Thoracic aorta (tissue), 2 donors: ENCODE results near the gene TMEM52. TPM values are rescaled to one million over a fixed set of nuclear protein-coding genes. Genes with fewer than 3 reads are reported as not detected.

Experiments
- ATAC-seq: fragments of 150-250 bp; one replicate; pipeline ENCODE4 v1.8.0; 2017; ENCODE audit warnings: low read depth; ENCODE audit not compliant: insufficient number of reproducible peaks, low FRiP score
- DNase-seq: peaks from one replicate; pipeline ENCODE4 v3.0.0-alpha.2; 2020; ENCODE audit warnings: low spot score
- H3K27ac ChIP-seq, 2 donors: fragments of 200-600 bp; sonication (generic); 1 replicate in 1 of 2; 2 replicates in 1 of 2; pipeline ENCODE4 v1.5.1; 2016; ENCODE audit warnings: mild to moderate bottlenecking in 2 of 2, moderate library complexity in 2 of 2
- H3K27me3 ChIP-seq: fragments of 200-600 bp; sonication (generic); replicated peaks from 2 replicates; pipeline ENCODE4 v1.6.0; 2016; ENCODE audit warnings: mild to moderate bottlenecking; ENCODE audit not compliant: insufficient read depth
- H3K36me3 ChIP-seq: fragments of 200-600 bp; sonication (generic); one replicate; pipeline ENCODE4 v1.5.1; 2016
- H3K4me1 ChIP-seq, 2 donors: fragments of 200-600 bp; sonication (generic); 1 replicate in 1 of 2; 2 replicates in 1 of 2; pipeline versions ENCODE4 v1.5.1 to v1.6.0; 2016; ENCODE audit warnings: low read depth in 2 of 2, mild to moderate bottlenecking in 1 of 2; ENCODE audit not compliant: control insufficient read depth in 1 of 2
- H3K4me3 ChIP-seq: fragments of 200-600 bp; sonication (generic); 2 replicates; pipeline ENCODE4 v1.5.1; 2016; ENCODE audit warnings: mild to moderate bottlenecking
- H3K9me3 ChIP-seq: fragments of 200-600 bp; sonication (generic); 2 replicates; pipeline ENCODE4 v1.5.1; 2016
- CTCF ChIP-seq: fragments of 200-600 bp; sonication (generic); IDR thresholded peaks from one replicate; pipeline ENCODE4 v1.5.1; 2019; ENCODE audit warnings: antibody characterized with exemption
- total RNA-seq, 2 donors: library from RNA; depleted of rRNA; stranded (reverse); fragments of >200 nt; gene quantifications; one replicate each; pipeline versions ENCODE4 v1.1.0 to v1.2.3, GENCODE V29; 2016

The TMEM52 gene
- total RNA-seq, 2 donors from 2014 or later = not detected

DNA sequence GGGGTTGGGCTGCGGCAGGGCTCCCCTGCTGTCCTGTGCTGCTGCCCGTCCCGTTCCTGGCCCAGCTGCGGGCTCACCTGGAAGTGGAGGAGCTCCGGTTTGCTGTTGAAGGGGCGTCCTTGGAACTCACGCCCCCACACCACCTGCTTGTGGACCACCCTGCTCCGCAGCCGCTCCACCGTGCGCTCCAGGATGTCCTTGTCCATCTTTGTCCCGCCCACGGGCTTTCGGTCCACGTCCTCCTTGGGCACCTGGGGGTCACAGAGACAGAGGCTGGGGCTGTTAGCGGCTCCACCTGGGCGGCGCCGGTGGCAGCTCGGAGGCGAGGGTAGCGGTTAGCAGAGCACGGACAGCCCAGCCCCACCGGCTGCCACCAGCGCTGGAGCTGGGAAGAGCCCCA, 45.7 kb upstream of the TMEM52 start:
- ATAC-seq = no peak
- no peak overlapping the region for H3K27ac ChIP-seq
- H3K4me3 ChIP-seq = no peak overlapping the region
- no peak for TF ChIP-seq CTCF
- peaks cover 5% of the 10 kb centered on the region for H3K27me3 ChIP-seq
- no peaks in the 10 kb centered on the region for H3K9me3 ChIP-seq
- H3K36me3 ChIP-seq = no peaks in the 10 kb centered on the region
- peaks cover 4 to 8% of the 10 kb centered on the region in 2 donors for H3K4me1 ChIP-seq
- no peak for DNase-seq

DNA sequence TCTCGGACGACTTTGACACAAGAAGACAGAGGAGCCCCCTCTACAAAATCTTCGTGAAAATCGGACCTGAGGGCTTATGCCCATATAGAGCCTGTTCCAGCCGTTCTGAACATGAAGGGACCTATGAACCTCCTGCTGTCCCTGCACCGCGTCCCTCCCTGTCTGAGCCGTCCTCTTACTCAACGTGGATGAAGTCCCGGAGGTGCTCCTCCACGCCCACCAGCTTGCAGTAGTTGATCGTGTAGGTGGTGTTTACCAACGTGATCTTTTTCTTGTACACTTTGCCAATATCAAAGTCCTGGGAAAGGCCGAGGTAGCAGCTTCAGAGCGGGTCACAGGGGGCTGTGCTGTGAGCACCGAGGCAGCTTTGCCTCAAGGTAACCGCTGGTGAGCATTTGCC, 44.5 kb upstream of the TMEM52 start:
- DNase-seq = no peak
- Histone ChIP-seq H3K27me3 (peaks cover 5% of the 10 kb centered on the region), H3K4me3 (no peak overlapping the region), H3K9me3 (no peaks in the 10 kb centered on the region), H3K36me3 (no peaks in the 10 kb centered on the region), H3K4me1 (peaks cover 5 to 11% of the 10 kb centered on the region in 2 donors), H3K27ac (no peak overlapping the region)
- TF ChIP-seq CTCF = no peak
- ATAC-seq = no peak

DNA sequence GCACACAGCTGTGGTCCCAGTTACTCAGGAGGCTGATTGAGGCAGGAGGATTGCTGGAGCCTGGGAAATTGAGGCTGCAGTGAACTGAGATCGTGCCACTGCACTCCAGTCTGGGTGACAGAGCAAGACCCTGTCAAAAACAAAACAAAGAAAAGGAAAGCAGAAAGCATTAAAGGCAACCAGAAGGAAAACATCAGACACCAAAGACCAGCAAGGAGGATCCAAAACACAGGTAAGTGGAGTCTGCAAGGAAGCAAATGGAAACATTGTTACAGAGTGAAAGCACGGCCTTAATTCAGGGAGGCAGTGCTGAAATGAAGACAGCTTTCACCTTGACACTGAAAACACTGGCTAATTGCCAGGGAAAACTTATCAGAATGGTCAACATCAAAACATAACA, 43.7 kb upstream of the TMEM52 start:
- H3K4me3 ChIP-seq = no peak overlapping the region
- peaks cover 5% of the 10 kb centered on the region for H3K27me3 ChIP-seq
- H3K9me3 ChIP-seq = no peaks in the 10 kb centered on the region
- H3K4me1 ChIP-seq = peaks cover 5 to 11% of the 10 kb centered on the region in 2 donors
- DNase-seq (no peak), ATAC-seq (no peak)
- no peak overlapping the region for H3K27ac ChIP-seq
- no peak for TF ChIP-seq CTCF
- no peaks in the 10 kb centered on the region for H3K36me3 ChIP-seq

DNA sequence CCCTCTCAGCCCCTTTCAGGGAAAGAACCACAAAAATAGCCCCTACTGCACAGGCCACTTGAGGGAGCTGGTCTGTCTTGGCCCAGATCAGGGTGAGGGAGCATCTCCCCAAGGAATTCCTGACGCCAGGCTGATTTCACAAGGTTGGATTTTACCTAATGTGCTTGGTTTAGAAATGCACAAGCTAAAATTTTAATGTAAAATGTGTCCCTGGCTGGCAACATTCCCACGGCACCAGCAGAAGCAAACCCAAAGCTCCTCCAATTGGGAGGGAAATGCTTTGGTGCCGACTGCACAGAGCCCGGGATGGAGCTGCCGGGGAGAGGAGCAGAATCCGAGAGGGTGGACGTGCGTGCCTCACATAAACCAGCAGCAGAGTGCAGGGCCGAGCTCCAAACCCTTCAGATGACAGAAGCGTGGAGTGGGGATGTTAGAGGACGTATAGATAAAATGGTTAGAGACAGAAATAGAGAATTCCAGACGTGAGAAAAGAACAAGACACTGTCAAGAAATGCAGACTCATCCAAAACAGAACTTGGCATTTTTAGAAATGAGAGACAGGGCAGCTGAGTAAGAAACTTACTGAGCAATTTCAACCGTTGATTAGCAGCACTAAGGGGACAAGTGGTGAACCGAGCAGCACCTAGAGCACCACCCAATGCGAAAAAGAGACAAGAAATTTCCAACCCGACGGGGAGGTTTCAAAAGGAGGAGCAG, 41.6 kb upstream of the TMEM52 start:
- DNase-seq = no peak
- peaks cover 5% of the 10 kb centered on the region for H3K27me3 ChIP-seq
- H3K27ac ChIP-seq = no peak overlapping the region
- H3K4me1 ChIP-seq = peaks cover 5 to 11% of the 10 kb centered on the region in 2 donors
- H3K4me3 ChIP-seq = no peak overlapping the region
- no peak for ATAC-seq
- H3K36me3 ChIP-seq = no peaks in the 10 kb centered on the region
- no peaks in the 10 kb centered on the region for H3K9me3 ChIP-seq
- no peak for TF ChIP-seq CTCF

DNA sequence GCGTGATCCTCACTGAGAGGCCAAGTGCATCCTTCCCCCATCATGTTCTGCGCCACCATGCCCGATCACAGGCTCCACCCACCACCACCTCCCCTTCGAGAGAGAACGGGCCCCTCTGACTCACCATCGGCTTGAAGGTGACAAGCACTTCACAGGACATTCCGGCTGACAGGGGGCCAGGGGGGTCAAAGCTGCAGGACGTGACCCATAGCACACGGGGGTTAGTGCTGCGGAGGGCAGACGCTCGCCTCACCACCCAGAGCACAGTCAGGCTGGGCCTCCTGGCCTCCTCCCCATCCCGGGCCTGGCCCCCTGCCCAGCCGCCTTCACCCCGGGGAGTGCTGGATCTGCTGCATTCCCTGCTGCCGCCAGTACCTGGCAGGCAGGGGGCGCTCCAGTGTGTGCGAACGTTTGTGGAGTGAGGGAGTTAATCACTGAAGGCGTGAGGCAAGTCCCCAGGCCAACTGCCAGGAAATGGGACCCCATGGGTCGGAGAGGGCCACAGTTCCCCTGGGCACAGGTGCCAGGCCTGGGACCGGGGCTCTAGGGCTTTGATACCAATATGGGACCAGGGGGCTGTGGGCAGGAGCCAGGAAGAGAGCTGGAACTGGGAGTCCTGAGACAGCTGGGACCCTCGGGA, 40.9 kb upstream of the TMEM52 start:
- Histone ChIP-seq H3K9me3 (no peaks in the 10 kb centered on the region), H3K36me3 (no peaks in the 10 kb centered on the region), H3K4me1 (peaks cover 5 to 11% of the 10 kb centered on the region in 2 donors), H3K27ac (no peak overlapping the region), H3K27me3 (peaks cover 5% of the 10 kb centered on the region), H3K4me3 (peak overlapping the region; percentile 29)
- DNase-seq (no peak), ATAC-seq (no peak)
- TF ChIP-seq CTCF = peak; percentile 35
